BJ (cell line): ENCODE data around the gene LRRC45. TPM values are rescaled to one million over a fixed set of nuclear protein-coding genes. Genes with fewer than 3 reads are reported as not detected.

Experiments used
- CTCF ChIA-PET: fragments of 350-600 bp; formaldehyde crosslinking; extraction: SDS; loops from one replicate; lab custom pipeline; 2021; ENCODE audit warnings: antibody characterized with exemption, inconsistent platforms; lab: Yijun Ruan, JAX
- POLR2A ChIA-PET: fragments of 300-600 bp; sonication (Branson Sonifier 250); formaldehyde crosslinking; extraction: SDS; loops from one replicate; lab custom pipeline; 2021; ENCODE audit warnings: antibody characterized with exemption; lab: Charles Lee
- DNase-seq: peaks from one replicate; pipeline ENCODE4 v3.0.0-alpha.2; 2011; ENCODE audit warnings: low read depth
- H3K27me3 ChIP-seq: 2 replicates; pipeline ENCODE4 v1.6.0; 2011; ENCODE audit warnings: low read length; ENCODE audit not compliant: control insufficient read depth, insufficient read depth
- H3K36me3 ChIP-seq: 2 replicates; pipeline ENCODE4 v1.5.1; 2011; ENCODE audit warnings: low read length; ENCODE audit not compliant: control insufficient read depth, insufficient read depth
- H3K4me3 ChIP-seq: 2 replicates; pipeline ENCODE4 v1.5.1; 2011; ENCODE audit warnings: low read depth, mild to moderate bottlenecking, control low read depth, low read length
- polyA plus RNA-seq: library from polyadenylated mRNA; depleted of rRNA; stranded (reverse); fragments of >200 nt; gene quantifications from 2 replicates; pipeline ENCODE4 v1.2.3, GENCODE V29; 2011
- TF ChIP-seq, protein P1 (sequence below): IDR thresholded peaks from 2 replicates; pipeline ENCODE4 v1.5.1; 2011; ENCODE audit warnings: low read depth, mild to moderate bottlenecking, control low read depth, inconsistent platforms, low read length, moderate library complexity; ENCODE audit not compliant: insufficient read depth

Gene LRRC45
- polyA plus RNA-seq, 1 experiment, result 6.0 TPM

DNA sequence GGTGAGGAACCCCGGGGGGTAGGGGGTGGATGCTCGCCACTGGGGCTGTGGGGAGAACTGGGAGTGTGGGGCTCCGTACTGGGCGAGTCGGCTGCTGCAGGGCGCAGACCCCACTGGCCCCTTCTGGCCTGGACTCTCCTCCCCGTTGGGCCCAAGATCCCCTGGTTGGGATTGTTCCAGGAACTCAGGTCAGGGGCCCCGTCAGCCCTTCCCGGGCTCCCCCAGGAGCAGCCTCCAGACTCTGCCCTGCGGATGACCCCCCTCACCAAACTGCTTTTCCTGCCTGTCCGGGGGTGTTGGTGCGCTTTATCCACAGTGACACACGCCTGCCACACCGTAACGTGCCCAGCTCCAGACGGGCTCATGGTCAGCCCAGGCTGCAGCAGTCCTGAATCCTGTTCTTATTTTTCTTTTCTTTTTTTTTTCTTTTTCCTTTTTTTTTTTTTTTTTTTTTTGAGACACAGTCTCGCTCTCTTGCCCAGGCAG, 21.5 kb upstream of the LRRC45 start:
- Histone ChIP-seq H3K36me3 (no peaks in the 10 kb centered on the region; the same call in 1 of the 2 replicates), H3K4me3 (no peak overlapping the region), H3K27me3 (no peaks in the 10 kb centered on the region)
- TF ChIP-seq, protein P1, sequence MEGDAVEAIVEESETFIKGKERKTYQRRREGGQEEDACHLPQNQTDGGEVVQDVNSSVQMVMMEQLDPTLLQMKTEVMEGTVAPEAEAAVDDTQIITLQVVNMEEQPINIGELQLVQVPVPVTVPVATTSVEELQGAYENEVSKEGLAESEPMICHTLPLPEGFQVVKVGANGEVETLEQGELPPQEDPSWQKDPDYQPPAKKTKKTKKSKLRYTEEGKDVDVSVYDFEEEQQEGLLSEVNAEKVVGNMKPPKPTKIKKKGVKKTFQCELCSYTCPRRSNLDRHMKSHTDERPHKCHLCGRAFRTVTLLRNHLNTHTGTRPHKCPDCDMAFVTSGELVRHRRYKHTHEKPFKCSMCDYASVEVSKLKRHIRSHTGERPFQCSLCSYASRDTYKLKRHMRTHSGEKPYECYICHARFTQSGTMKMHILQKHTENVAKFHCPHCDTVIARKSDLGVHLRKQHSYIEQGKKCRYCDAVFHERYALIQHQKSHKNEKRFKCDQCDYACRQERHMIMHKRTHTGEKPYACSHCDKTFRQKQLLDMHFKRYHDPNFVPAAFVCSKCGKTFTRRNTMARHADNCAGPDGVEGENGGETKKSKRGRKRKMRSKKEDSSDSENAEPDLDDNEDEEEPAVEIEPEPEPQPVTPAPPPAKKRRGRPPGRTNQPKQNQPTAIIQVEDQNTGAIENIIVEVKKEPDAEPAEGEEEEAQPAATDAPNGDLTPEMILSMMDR, result no peak
- no peak for DNase-seq
- ChIA-PET CTCF (interaction anchor here (4.5 kb wide), 1 partner anchor 18 kb away, joined by 28 read pairs; no protein-coding TSS in a partner anchor), POLR2A (no interaction called here)

DNA sequence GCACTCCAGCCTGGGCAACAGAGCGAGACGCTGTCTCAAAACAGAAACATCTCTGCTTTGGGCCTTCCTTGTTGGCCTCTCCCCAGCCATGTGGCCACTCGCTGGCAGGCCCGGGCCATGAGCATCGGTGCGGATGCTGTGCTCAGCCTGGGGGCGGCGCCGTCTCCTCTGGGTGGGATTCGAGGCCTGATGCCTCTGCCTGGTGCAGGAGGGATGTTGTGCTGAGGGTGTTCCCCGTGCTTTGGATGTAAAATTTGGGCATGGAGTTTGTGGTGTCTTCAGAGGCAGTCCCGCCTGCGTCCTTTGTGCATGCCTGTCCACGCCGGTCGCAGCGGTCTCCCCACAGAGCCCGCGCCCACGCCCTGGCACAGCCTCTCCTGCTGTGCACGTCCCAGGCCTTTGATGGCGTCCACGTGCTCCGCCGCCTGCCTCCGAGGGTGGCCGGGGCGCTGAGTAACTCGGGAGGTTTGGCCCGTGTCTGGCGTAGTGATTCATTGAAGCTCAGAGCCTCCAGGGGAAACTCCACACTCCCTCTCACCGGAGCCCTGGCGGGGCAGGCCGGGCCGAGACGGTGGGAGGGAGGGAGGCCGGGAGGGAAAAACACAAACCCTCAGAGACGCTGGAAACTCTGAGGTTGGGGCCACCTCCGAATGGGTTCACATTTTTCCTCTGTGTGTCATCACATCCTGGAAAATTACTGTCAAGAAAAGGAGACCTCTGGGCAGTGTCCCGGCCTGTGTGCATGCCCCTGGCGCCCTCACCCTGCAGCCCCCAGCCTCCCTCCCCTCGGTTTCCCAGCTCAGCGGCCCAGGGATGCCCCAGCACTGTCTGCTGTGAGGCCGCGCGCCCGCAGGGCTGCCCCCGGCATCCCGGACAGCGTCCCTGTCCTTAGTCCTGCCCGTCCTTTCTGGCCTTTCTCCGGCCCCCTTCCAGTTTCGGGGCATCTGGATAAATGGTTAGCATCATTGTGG, 19.4 kb upstream of the LRRC45 start:
- POLR2A ChIA-PET, result interaction anchor here (0.7 to 1.5 kb wide), 2 partner anchors 12 to 71 kb away, joined by 3 to 4 read pairs; no protein-coding TSS in a partner anchor
- CTCF ChIA-PET, result interaction anchor here (0.7 to 4.5 kb wide), 10 partner anchors 8 to 297 kb away, joined by 3 to 28 read pairs (median 4); partner anchors contain the start of genes DCXR and NOTUM
- no peak overlapping the region for H3K4me3 ChIP-seq

DNA sequence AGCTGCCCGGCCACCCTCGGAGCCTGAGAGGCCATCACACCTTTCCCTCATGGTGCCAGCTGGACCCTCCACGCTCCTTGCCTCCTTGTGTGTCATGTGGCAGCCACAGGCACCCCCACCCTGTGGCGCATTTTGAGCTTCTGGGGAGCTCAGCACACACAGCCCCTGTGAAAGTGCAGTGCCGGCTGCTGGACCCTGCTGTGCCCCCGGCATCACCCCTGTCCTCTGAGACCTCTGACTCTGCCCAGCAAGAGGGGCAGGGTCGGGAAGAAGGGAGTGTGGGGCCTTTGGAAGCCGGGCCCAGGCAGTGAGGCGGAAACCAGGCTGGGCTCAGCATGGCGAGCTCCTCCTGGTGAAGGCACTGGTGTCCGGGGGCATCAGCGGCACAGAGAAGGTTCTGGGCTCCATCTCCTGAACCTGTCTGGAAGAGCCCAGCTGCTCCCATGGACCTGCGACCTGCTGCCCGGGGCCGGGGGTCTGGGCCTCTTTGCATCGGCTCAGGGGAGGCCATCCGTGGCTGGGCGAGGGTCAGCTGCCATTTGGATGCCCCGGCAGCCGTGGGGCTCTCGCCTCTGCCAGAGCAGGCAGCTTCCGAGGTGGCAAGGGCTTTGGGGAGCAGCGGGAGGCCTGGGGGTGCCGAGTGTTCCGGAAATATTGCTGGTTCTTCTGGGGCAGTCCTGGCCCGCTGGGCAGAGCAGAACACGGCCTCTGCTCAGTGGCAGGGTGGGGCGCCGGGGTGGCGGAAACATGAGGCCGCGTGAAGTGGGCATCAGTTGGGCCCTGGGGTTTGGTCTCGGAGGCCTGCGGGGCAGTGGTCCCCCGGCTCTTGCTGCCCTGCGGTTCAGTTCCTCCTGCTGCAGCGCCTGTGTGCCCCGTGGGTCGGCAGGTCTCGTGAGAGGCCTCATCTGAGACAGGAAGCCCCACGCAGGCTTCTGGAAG, 18.3 kb upstream of the LRRC45 start:
- no peak overlapping the region for H3K4me3 ChIP-seq
- no peaks in the 10 kb centered on the region for H3K27me3 ChIP-seq
- POLR2A ChIA-PET, result interaction anchor here (1.5 kb wide), 1 partner anchor 13 kb away, joined by 4 read pairs; no protein-coding TSS in a partner anchor
- TF ChIP-seq, protein P1, result no peak
- CTCF ChIA-PET, result interaction anchor here (0.9 to 4.5 kb wide), 6 partner anchors 9 to 296 kb away, joined by 3 to 28 read pairs (median 4); partner anchors contain the start of gene NOTUM
- H3K36me3 ChIP-seq, result no peaks in the 10 kb centered on the region; the same call in 1 of the 2 replicates
- DNase-seq, result no peak

More for the DNA sequence above, 19.4 kb upstream of the LRRC45 start:
- TF ChIP-seq, protein P1, result peak; percentile 15; the same call in 1 of the 2 replicates
- Histone ChIP-seq H3K36me3 (no peaks in the 10 kb centered on the region; the same call in 1 of the 2 replicates), H3K27me3 (no peaks in the 10 kb centered on the region)
- peak; percentile 87 for DNase-seq

DNA sequence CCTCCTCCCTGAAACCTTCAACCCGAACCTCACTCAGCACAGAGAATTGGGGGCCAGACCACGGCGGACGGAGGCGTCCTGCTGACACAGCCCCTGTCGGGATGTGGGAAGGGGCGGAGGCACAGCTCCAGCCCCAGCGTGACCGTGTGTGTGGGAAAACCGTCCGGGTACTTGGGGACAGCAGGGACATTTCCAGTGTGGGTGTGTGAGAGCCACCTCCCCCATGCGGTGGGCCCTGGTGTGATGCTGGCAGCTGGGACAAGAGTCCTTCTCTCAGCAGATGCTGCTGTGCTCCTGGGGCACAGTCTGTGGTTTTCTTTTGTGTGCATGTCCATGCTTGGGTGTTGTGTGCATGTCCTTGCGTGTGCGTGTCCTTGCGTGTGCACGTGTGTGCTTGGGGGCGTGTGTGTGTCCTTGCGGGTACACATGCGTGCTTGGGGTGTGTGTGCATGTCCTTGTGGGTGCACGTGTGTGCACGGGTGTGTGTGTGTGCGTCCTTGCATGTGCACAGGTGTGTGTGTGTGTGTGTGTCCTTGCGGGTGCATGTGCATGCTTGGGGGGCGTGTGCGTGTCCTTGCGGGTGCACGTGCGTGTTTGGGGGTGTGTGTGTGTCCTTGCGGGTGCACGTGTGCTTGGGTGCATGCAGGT, 17.3 kb upstream of the LRRC45 start:
- TF ChIP-seq, protein P1, result no peak
- CTCF ChIA-PET, result interaction anchor here (4.5 kb wide), 1 partner anchor 14 kb away, joined by 28 read pairs; no protein-coding TSS in a partner anchor
- POLR2A ChIA-PET, result no interaction called here
- H3K4me3 ChIP-seq, result no peak overlapping the region
- no peaks in the 10 kb centered on the region for H3K27me3 ChIP-seq
- no peaks in the 10 kb centered on the region; the same call in 1 of the 2 replicates for H3K36me3 ChIP-seq
- DNase-seq, result no peak
